ENCODE results near the gene KIAA0586.
"Not testable (repeated sequence)": the region's sequence is repeated elsewhere in the genome, so short reads cannot be mapped to it uniquely, and the experiment has no call there.

KIAA0586 gene

GRCh38 chr14:58427281-58428117 lies at the start of gene KIAA0586, which contains the start of gene TIMM9:
TSS of gene KIAA0586 (plus strand) at chr14:58427719. CDS start at chr14:58428265, 546 bp downstream.
TSS of gene TIMM9 (minus strand) at chr14:58427531. CDS start at chr14:58411945, 15,586 bp downstream.
- DNase-seq (ENCODE audit: low spot score) (peak; percentile 89), FAIRE-seq (peak; percentile 46)

GRCh38 chr14:58390830-58391229 lies 36.7 kb upstream of the KIAA0586 start:
- DNase-seq (ENCODE audit: low spot score) = no peak
- no peak for FAIRE-seq

GRCh38 chr14:58395562-58395811 lies 32.0 kb upstream of the KIAA0586 start:
- no peak for DNase-seq (ENCODE audit: low spot score)
- no peak for FAIRE-seq

GRCh38 chr14:58395812-58396788 lies 31.4 kb upstream of the KIAA0586 start, which contains the start of gene TOMM20L:
TSS of gene TOMM20L (plus strand) at chr14:58395930. CDS start at chr14:58395958, 28 bp downstream.
- FAIRE-seq = no peak
- no peak for DNase-seq (ENCODE audit: low spot score)

GRCh38 chr14:58397156-58397555 lies 30.4 kb upstream of the KIAA0586 start:
- DNase-seq (ENCODE audit: low spot score) (no peak), FAIRE-seq (no peak)

GRCh38 chr14:58398495-58398894 lies 29.0 kb upstream of the KIAA0586 start:
- DNase-seq (ENCODE audit: low spot score) (no peak), FAIRE-seq (no peak)

GRCh38 chr14:58398895-58399294 lies 28.6 kb upstream of the KIAA0586 start:
- DNase-seq (ENCODE audit: low spot score) (no peak), FAIRE-seq (no peak)

GRCh38 chr14:58401587-58401986 lies 25.9 kb upstream of the KIAA0586 start:
- no peak for FAIRE-seq

GRCh38 chr14:58408681-58409215 lies 18.8 kb upstream of the KIAA0586 start:
- FAIRE-seq = no peak
- no peak for DNase-seq (ENCODE audit: low spot score)

More at GRCh38 chr14:58401587-58401986, 25.9 kb upstream of the KIAA0586 start:
- DNase-seq (ENCODE audit: low spot score) = no peak

- DNase-seq (ENCODE audit: low spot score) = no peak
- FAIRE-seq = no peak
Observed at GRCh38 chr14:58414845-58415244, 12.7 kb upstream of the KIAA0586 start.

GRCh38 chr14:58415636-58416547 lies 11.6 kb upstream of the KIAA0586 start:
- FAIRE-seq (no peak), DNase-seq (ENCODE audit: low spot score) (no peak)

GRCh38 chr14:58416934-58417333 lies 10.6 kb upstream of the KIAA0586 start:
- not testable (repeated sequence) for DNase-seq (ENCODE audit: low spot score); FAIRE-seq

GRCh38 chr14:58426670-58427280 lies 744 bp upstream of the KIAA0586 start:
- DNase-seq (ENCODE audit: low spot score) (peak; percentile 25), FAIRE-seq (no peak)

- DNase-seq (ENCODE audit: low spot score) (no peak), FAIRE-seq (no peak)
Observed at GRCh38 chr14:58428118-58428683, 682 bp downstream of the KIAA0586 start.

GRCh38 chr14:58430156-58430555 lies 2.6 kb downstream of the KIAA0586 start:
- DNase-seq (ENCODE audit: low spot score) (peak; percentile 46), FAIRE-seq (peak; percentile 62)

GRCh38 chr14:58439476-58439875 lies 12.0 kb downstream of the KIAA0586 start:
- DNase-seq (ENCODE audit: low spot score) = no peak
- no peak for FAIRE-seq

- DNase-seq (ENCODE audit: low spot score) = no peak
Observed at GRCh38 chr14:58444627-58445026, 17.1 kb downstream of the KIAA0586 start.

GRCh38 chr14:58455593-58456265 lies 28.2 kb downstream of the KIAA0586 start:
- DNase-seq (ENCODE audit: low spot score) (no peak), FAIRE-seq (no peak)

More at GRCh38 chr14:58444627-58445026, 17.1 kb downstream of the KIAA0586 start:
- no peak for FAIRE-seq

- FAIRE-seq (no peak), DNase-seq (ENCODE audit: low spot score) (no peak)
Observed at GRCh38 chr14:58460772-58461171, 33.3 kb downstream of the KIAA0586 start.
